Stimulated activated naive CD8-positive, alpha-beta T cell treated with anti-CD3 and anti-CD28 coated beads, Interleukin-15, Interleukin-2, amounts not matched to agents 100 ng/mL and 50 ng/mL, for 24 hours (primary cell): ENCODE data around the gene GALM.

Experiments
- H3K27ac Mint-ChIP-seq: one replicate; pipeline ENCODE4 v1.8.0; 2021; ENCODE audit warnings: mild to moderate bottlenecking, mixed read lengths
- H3K27me3 Mint-ChIP-seq: one replicate; pipeline ENCODE4 v1.8.0; 2021; ENCODE audit warnings: mixed read lengths
- H3K36me3 Mint-ChIP-seq: one replicate; pipeline ENCODE4 v1.8.0; 2021; ENCODE audit warnings: low read depth, mixed read lengths
- H3K4me1 Mint-ChIP-seq: one replicate; pipeline ENCODE4 v1.8.0; 2021; ENCODE audit warnings: low read depth, mixed read lengths
- H3K4me3 Mint-ChIP-seq: one replicate; pipeline ENCODE4 v1.8.0; 2021; ENCODE audit warnings: mild to moderate bottlenecking, mixed read lengths
- H3K9me3 Mint-ChIP-seq: one replicate; pipeline ENCODE4 v1.8.0; 2021; ENCODE audit warnings: mixed read lengths

GALM gene

DNA sequence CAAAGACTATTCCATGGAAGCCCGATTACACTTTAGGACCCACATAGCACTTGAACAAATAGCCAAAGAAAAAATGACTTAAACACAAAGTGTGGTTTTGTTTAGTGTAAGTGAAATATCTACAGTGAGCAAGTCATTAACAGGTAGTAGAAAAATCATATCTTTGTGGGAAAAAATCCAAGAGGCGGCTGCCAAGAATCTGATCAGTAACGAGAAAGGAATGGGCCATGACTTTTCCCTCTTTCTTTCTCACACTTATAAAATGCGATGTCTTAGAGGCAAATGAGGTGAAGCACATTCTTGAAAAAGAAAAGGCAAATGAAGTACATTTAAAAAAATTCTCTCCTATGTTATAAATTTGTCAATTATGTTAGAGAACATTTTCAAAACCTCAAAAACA is 99.2 kb downstream of the GALM start:
- Mint-ChIP-seq H3K27me3 (no peaks in the 10 kb centered on the region), H3K36me3 (no peaks in the 10 kb centered on the region), H3K9me3 (no peaks in the 10 kb centered on the region), H3K4me3 (no peak overlapping the region), H3K27ac (no peak overlapping the region), H3K4me1 (no peaks in the 10 kb centered on the region)

DNA sequence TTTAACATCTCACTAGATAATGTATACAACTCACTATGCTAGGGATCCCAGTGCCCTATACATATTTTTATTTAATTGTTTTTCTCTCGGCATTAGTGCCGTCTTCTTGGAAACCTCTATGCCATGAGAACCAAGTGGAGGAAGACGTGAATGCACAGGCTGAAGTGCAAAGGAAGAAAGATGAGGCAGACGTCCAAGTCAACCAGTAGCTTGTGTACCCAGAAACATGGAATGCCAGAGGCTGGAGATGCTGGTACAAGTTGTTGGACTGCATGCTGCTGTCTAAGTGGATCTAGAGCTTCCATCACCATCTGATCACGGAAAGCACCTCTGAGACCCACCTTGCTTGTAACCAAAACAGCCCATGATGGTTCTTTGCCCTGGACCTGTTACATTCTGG is 99.6 kb downstream of the GALM start:
- H3K36me3 Mint-ChIP-seq = no peaks in the 10 kb centered on the region
- H3K27me3 Mint-ChIP-seq = no peaks in the 10 kb centered on the region
- H3K4me1 Mint-ChIP-seq = no peaks in the 10 kb centered on the region
- H3K4me3 Mint-ChIP-seq = no peak overlapping the region
- H3K27ac Mint-ChIP-seq = no peak overlapping the region
- no peaks in the 10 kb centered on the region for H3K9me3 Mint-ChIP-seq

DNA sequence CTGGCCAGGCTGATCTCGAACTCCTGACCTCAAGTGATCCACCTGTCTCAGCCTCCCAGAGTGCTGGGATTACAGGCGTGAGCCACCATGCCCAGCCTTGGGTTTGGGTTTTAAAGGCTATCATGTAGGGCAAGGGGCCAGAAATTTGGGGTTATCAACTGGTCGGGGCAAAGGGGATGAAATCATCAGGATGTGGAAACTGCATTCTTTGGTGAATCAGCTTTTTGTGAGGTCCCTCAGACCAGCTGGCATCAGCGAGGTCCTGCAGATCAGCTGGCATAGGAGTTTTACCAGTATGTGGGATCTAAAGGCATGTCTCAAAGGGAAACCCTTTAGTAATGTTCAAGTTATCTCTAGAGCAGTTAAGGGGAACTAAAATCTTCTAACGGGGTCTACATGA is 105.7 kb downstream of the GALM start:
- Mint-ChIP-seq H3K4me3 (no peak overlapping the region), H3K27me3 (peaks cover 11% of the 10 kb centered on the region), H3K36me3 (no peaks in the 10 kb centered on the region), H3K9me3 (no peaks in the 10 kb centered on the region), H3K27ac (no peak overlapping the region), H3K4me1 (no peaks in the 10 kb centered on the region)

DNA sequence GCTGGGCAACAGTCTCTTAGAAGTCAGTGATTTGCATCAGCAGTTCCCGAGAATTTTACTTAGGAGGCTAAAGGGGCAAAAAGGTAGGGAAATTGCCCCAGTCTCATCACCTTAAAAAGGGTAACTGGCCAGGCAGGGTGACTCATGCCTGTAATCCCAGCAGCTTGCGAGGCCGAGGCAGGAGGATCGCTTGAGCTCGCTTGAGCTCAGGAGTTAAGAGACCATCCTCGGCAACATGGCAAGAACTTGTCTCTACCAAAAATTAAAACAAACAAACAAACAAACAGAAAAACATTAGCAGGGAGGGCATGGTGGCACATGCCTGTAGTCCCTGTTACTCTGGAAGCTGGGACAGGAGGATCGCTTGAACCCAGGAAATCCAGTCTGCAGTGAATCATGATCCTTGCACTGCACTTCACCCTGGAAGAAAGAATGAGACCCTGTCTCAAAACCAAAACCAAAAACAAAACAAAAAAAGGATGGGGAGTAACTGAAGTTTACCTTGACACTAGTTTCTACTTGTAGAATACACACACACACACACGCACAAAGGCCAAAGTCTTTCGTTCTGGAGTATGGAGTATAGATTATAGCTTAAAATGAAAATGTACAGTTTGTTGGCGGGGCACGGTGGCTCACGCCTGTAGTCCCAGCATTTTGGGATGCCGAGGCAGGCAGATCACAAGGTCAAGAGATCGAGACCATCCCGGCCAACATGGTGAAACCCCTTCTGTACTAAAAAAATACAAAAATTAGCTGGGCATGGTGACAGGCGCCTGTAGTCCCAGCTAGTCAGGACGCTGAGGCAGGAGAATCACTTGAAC is 109.4 kb downstream of the GALM start:
- Mint-ChIP-seq H3K4me3 (no peak overlapping the region), H3K36me3 (peaks cover 8% of the 10 kb centered on the region), H3K9me3 (no peaks in the 10 kb centered on the region), H3K27me3 (peaks cover 15% of the 10 kb centered on the region), H3K4me1 (peaks cover 16% of the 10 kb centered on the region), H3K27ac (no peak overlapping the region)

DNA sequence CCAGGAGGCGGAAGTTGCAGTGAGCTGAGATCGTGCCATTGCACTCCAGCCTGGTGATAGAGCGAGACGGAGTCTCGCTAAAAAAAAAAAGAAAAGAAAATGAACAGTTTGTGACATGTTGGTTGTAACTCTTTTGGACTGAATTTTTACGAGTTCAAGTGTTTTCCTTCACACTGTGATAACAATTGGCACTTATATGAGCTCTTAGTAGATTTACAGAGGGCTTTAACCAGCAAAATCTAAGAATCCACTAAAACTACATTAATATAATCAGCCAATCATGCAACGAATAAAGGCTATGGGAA is 110.0 kb downstream of the GALM start:
- Mint-ChIP-seq H3K27me3 (peaks cover 15% of the 10 kb centered on the region), H3K4me3 (no peak overlapping the region), H3K27ac (no peak overlapping the region), H3K4me1 (peaks cover 16% of the 10 kb centered on the region), H3K36me3 (peaks cover 12% of the 10 kb centered on the region), H3K9me3 (no peaks in the 10 kb centered on the region)

DNA sequence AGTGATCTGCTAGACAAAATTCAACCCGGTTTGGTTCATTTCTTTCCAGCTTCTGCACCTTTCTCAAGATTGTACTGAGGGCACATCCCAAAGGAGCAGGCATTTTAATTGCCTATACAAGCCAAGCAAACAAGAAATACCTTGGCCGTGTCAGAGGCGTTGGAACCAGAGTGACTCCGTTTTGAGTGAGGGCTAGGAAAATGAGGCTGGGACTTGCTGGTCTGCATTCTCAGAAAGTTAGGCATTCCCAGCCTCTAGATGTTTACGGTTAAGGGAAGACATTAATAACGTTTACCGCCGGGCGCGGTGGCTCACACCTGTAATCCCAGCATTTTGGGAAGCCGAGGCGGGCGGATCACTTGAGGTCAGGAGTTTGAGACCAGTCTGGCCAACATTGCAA is 110.6 kb downstream of the GALM start:
- H3K36me3 Mint-ChIP-seq = peaks cover 19% of the 10 kb centered on the region
- H3K4me3 Mint-ChIP-seq = peak overlapping the region; percentile 42
- peaks cover 15% of the 10 kb centered on the region for H3K27me3 Mint-ChIP-seq
- H3K27ac Mint-ChIP-seq = no peak overlapping the region
- H3K9me3 Mint-ChIP-seq = no peaks in the 10 kb centered on the region
- peaks cover 16% of the 10 kb centered on the region for H3K4me1 Mint-ChIP-seq

DNA sequence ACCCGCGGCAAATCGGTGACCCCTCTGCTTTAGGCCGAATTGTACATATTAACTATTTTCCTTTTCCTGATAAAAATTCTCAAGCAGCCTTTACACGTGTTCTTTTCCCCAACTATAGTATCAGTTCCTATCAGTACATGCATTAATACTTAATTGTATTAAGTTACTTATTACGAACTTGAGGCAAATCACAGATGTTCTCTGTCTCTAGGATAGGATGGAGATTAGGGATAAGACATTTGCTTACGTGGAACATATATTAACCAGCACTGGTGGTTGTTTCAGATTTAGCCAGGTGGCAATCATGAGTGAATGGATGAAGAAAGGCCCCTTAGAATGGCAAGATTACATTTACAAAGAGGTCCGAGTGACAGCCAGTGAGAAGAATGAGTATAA is 112.8 kb downstream of the GALM start:
- Mint-ChIP-seq H3K27ac (peak overlapping the region; percentile 93), H3K9me3 (no peaks in the 10 kb centered on the region), H3K4me3 (peak overlapping the region; percentile 93), H3K4me1 (peaks cover 20% of the 10 kb centered on the region), H3K36me3 (peaks cover 26% of the 10 kb centered on the region), H3K27me3 (peaks cover 15% of the 10 kb centered on the region)

DNA sequence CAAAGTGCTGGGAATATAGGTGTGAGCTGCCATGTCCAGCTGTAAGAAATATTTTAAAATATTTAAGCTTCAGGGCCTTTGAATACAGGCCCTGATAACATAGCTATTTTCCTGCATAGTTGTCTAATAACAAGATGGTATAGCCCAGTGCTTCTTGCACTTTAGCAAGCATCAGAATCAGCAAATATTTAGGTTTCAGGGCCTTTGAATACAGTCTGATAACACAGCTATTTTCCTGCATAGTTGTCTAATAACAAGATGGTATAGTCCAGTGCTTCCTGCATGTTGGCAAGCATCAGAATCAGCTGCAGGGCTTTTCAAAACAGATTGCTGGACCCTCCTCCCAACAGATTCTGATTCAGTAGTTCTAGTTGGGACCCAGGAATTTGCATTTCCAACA is 117.7 kb downstream of the GALM start:
- Mint-ChIP-seq H3K27ac (no peak overlapping the region), H3K4me1 (peaks cover 12% of the 10 kb centered on the region), H3K9me3 (no peaks in the 10 kb centered on the region), H3K27me3 (no peaks in the 10 kb centered on the region), H3K4me3 (no peak overlapping the region), H3K36me3 (peaks cover 24% of the 10 kb centered on the region)
